WTC11 (cell line): ENCODE measurements around the gene TMED4.

Source experiments
- CREM ChIP-seq: sonication (generic); formaldehyde crosslinking; IDR thresholded peaks from 2 replicates; pipeline ENCODE4 v1.8.1; 2022; ENCODE audit warnings: mild to moderate bottlenecking, missing genetic modification reagents, moderate library complexity
- CTCF ChIP-seq: fragments of 200-600 bp; IDR thresholded peaks from 2 replicates; pipeline ENCODE4 v1.8.0; 2022; ENCODE audit warnings: antibody characterized with exemption
- E2F1 ChIP-seq: sonication (generic); formaldehyde crosslinking; IDR thresholded peaks from 2 replicates; pipeline ENCODE4 v1.8.0; 2022; ENCODE audit warnings: mild to moderate bottlenecking, missing genetic modification reagents
- FOXK1 ChIP-seq: sonication (generic); formaldehyde crosslinking; IDR thresholded peaks from 2 replicates; pipeline ENCODE4 v1.8.0; 2022; ENCODE audit warnings: mild to moderate bottlenecking, moderate library complexity, missing genetic modification reagents
- NFYB ChIP-seq: sonication (generic); formaldehyde crosslinking; conservative IDR thresholded peaks from 2 replicates; pipeline ENCODE4 v1.8.0; 2022; ENCODE audit warnings: low read depth, missing genetic modification reagents
- RELA ChIP-seq: sonication (generic); formaldehyde crosslinking; IDR thresholded peaks from 2 replicates; pipeline ENCODE4 v1.8.1; 2022; ENCODE audit warnings: missing genetic modification reagents, mild to moderate bottlenecking, borderline replicate concordance
- ZNF232 ChIP-seq: sonication (generic); formaldehyde crosslinking; IDR thresholded peaks from 2 replicates; pipeline ENCODE4 v1.8.0; 2022; ENCODE audit warnings: mild to moderate bottlenecking, missing genetic modification reagents

GRCh38 chr7:44587843-44588711 is 6.0 kb upstream of the TMED4 start:
- TF ChIP-seq CREM (CRISPR knock-in tag) = no peak
- TF ChIP-seq CTCF = no peak
- TF ChIP-seq ZNF232 (CRISPR knock-in tag) = no peak
- no peak for TF ChIP-seq NFYB (CRISPR knock-in tag)
- TF ChIP-seq E2F1 (CRISPR knock-in tag) = no peak
- no peak for TF ChIP-seq RELA (CRISPR knock-in tag)
- TF ChIP-seq FOXK1 (CRISPR knock-in tag) = no peak
